Glomerular endothelial cell (primary cell): ENCODE data around the gene NFIA. TPM values are rescaled to one million over a fixed set of nuclear protein-coding genes. Genes with fewer than 3 reads are reported as not detected.
"Not testable (repeated sequence)": the region's sequence is repeated elsewhere in the genome, so short reads cannot be mapped to it uniquely, and the experiment has no call there.

ENCODE experiments used
- DNase-seq: peaks from one replicate; pipeline ENCODE4 v3.0.0-alpha.2; 2011; ENCODE audit warnings: low read depth, low spot score; ENCODE audit errors: extremely low read depth
- total RNA-seq: library from RNA; depleted of rRNA; stranded (reverse); fragments of >200 nt; gene quantifications from 2 replicates; pipeline ENCODE4 v1.2.3, GENCODE V29; 2015

Gene NFIA
- total RNA-seq, 1 donor from 2014 or later: 18.4 TPM

DNA sequence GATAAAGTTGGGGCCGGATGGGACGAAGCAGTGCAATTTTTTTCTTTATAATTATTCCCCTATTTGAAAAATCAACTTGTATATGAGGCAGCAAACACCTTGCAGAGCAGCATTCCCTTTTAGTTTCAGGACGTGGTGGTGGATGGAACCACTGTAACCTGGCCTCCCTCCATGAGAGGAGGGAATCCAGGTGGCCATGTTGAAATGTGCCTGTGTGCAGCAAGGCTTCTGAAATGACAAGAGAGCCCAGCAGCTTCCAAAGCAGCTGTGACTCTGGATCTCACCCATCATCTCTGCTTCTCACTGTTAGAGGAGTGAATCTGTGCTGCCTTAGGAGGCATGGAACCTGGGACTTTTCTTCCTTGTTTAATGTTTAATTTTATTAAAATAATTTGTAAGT, 42.3 kb downstream of the NFIA start:
- DNase-seq: no peak

DNA sequence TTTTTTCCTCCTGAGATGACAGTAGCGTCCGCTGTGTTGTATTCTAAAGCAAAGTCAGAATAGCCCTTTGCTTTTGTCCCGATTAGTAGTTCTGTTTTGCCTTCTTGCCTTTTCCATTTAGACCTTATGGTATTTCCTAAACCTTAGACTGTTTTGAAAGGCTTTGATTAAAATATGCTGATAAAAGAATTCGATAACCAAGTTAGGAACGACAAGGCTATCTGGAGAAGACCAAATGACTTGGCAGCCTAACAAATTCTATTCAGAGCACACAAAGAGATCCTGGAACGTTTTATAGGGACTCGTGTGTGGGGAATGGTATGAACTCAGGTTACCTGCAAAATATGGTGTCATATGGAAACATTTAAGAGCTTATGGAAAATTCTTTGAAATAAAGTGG, 42.9 kb downstream of the NFIA start:
- no peak for DNase-seq

DNA sequence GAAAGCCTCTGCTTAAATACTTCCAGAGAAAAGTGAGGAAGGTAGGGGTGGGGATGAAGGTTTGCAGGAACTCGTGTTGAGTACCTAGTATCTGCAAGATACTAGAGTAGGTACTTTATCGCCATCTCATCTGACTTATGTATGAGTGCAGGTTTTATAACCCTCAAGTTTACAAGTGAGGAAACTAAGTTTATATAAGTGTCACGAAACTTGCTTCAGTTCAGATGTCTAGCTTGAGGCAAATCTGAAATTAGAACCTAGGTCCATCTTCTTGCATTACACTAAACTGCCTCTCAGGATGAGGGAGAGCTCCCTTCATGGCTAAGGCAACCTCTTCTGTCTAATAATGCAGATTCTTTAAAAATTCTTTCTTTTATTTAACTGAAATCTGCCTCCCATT, 43.5 kb downstream of the NFIA start:
- DNase-seq: no peak

DNA sequence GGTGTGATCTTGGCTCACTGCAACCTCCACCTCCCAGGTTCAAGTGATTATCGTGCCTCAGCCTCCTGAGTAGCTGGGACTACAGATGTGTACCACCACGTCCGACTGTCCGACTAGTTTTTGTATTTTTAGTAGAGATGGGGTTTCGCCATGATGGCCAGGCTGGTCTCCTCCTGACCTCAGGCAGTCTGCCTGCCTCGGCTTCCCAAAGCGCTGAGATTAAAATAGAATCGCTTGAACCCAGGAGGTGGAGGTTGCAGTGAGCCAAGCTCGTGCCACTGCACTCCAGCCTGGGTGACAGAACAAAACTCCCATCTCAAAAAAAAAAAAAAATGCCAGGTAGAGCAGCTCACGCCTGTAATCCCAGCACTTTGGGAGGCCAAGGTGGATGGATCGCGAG, 44.5 kb downstream of the NFIA start:
- not testable (repeated sequence) for DNase-seq

DNA sequence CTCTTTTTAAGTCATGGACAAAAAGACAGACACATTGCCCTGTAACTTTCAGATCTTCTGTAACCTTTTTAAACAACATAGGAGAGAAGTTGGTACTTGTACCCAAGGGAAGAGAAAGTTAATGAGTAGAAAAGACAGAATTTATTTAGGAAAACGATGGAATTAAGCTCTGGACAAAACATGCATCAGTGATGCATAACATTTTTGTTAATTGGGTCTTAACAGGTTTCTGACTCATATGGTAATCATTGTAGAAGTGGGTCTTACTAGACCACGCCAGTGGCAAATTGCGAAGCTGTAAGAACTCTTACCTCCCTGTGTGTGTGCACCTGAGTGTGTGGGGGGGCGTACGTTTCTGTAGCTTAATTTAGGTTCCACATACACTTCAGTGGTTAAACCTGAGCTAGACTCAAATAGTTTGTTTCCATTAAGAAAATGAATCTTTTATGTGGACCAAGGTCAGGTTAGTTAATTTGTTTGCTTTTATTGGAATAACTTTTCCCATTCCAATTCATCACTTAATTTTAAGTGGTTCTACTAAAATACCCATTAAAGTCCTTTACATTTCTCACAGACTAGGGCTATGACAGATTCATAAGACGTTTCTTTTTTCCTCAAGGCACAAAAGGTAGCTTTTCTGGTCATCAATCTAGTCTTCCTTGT, 48.1 kb downstream of the NFIA start:
- no peak for DNase-seq

DNA sequence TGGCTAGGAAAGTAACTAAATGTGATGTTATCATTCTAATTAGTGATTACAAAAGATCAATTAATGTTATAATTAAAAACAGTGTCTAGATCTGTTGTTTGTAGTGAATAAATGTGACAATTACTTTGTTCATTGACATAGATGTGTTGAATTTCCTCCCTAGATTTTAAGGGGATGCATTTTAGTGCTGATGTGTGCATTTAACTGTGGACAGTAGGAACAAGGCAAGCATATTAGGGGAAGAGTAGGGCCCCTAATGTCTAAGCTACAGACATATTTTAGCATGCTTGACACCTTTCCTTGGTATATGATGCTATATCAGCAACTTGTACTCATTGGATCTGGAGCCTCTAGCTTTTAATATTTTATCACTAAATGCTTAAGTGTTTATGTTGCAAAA, 48.9 kb downstream of the NFIA start:
- DNase-seq: no peak

DNA sequence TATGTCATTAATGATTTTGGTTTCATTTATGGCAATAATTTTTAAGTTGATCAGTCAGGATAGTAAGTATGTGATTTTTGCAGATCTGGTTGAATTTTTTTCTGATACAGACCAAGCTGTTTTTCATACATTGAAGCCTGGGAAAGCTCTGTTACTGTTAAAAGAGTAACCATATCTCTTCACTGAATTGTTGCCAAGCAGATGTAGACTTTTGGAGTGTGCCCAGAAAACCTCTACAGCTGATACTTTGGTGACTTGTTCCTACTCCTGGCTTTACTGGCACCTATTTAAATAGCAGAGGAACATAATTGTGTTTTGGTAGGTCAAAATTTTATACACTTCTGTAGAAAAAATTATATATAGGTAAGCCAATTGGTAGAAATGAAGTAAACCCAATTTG, 49.4 kb downstream of the NFIA start:
- DNase-seq: no peak

DNA sequence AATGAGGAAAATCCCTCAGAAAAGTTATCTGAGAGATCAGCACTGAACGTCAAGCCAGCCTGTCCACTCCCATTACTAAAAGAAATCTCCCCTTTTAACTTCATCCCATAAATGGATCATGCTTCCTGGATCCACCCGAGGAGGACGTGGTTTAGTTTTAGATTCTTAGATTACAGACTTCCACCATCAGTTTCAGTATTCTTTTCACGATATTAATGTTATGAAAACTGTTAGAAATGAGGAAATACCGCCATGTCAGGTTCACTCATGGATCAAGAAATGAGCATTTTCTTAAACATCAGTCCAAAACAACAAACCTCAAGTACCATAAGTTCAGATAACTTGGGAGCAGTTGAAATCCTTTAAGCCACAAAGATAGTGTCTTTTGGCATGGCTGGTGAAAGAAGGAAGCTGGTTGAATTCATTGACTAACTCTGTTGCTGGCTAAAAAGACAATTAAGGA, 49.8 kb downstream of the NFIA start:
- DNase-seq: no peak

DNA sequence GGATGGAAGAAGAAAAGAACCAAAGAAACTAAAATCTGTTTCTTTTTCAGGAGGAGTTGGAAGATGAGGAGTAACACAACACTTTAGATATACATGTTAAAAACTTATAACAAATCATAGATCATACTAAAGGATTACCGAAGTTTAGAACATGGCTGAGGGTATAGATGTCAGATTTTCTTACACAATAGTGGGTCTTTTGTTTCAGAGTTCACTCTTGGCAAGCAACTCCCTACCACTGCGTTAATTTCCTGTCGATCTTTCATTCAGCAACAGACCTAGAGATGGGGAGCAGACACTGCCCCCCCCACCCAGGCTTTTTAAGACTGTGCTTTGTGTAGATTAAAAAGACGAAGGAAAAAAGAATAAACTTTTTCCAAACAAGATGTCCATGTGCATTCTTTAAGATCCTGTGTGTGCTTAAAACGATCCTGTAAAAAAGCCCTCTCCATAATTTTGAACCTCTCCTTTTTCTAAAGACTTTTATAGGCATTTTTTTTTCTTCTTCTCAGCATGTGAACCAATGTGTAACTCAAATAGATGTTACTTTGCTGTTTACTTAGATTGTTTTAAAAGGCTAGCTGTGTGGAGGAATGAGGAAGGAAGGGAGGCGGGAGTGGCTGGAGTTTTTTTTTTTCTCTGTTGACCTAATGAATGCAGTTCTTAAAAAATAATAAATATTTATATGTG, 50.4 kb downstream of the NFIA start:
- DNase-seq: no peak

DNA sequence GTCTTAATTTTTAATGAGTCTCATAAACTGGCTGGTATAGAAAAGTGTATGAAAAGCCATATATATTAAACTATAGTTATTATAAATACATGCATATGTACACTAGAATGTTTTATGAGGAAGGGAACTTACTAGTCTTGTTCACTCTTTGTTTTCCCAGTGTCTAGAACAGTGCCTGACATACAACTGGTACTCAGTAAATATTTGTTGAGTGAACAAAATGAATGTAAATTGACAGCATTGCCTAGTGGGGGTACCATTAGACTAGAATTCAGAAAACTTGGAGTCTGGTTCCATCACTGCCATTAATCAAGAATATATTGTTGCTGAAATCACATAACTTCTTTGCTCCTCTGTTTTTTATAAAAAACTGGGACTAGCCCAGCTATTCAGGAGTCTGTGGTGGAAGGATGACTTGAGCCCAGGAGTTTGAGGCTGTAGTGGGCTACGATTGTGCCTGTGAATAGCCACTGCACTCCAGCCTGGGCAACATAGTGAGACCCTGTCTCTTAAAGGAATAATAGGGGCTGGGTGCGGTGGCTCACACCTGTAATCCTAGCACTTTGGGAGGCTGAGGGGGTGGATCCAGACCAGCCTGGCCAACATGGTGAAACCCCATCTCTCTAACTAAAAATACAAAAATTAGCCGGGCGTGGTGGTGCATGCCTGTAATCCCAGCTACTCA, 51.1 kb downstream of the NFIA start:
- DNase-seq: no peak

DNA sequence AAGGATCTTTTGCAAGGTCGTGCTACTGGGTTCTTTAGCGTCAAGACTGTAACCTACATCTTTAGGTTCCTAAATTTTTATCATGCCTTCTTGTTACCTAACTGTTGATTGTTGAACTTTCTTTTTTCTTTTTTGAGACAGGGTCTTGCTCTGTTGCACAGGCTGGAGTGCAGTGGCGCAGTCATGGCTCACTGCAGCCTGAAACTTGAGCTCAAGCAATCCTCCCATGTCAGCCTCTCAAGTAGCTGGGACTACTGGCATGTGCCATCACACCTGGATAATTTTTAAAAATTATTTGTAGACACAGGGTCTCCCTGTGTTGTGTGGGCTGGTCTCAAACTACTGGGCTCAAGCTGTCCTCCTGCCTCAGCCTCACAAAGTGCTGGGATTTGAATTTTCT, 52.9 kb downstream of the NFIA start:
- DNase-seq: no peak

DNA sequence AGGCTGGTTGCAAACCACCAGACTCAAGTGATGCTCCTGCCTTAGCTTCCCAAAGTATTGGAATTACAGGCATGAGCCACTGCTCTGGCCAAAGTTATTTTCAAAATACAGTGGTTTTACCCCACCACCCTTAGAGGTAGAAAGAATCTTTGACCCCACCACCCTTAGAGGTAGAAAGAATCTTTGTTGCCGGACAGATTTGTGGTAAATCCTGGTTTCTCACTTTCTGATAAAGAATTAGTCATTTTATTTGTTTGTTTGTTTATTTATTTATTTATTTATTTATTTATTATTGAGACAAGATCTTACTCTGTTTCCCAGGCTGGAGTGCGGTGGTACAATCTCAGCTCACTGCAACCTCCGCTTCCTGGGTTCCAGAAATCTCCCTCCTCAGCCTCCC, 55.9 kb downstream of the NFIA start:
- no peak for DNase-seq

DNA sequence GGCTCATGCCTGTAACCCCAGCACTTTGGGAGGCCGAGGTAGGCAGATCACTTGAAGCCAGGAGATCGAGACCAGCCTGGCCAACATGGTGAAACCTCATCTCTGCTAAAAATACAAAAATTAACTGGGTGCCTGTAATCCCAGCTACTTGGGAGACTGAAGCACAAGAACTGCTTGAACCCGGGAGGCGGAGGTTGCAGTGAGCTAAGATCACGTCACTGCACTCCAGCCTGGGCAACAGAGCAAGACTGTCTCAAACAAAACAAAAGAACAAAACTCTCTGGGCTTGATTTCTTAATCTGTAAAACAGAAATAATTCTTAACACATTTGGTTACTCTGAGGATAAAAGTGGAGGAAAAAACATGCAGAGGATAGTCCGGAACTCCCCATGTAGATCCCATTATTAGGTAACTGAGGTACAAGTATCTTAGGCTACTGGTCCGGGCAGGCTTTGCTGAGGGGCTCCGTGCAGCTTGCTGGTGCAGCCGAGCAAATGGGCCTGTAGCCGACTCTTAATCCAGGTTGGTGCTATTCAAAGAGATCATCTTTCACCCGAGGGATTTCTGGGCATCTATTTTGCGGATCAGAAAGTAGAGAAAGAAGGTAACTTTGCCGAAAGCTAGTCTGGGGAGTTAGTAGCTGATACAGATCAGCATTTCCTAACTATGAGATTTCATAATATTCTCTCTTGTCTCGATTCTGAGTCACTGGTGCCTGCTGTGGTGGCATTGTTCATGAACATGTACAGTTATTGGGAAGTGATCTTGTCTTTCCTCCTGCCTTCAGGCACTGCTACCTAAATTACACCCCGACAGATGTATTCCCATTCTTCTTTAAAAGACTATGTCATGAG, 56.8 kb downstream of the NFIA start:
- no peak for DNase-seq

DNA sequence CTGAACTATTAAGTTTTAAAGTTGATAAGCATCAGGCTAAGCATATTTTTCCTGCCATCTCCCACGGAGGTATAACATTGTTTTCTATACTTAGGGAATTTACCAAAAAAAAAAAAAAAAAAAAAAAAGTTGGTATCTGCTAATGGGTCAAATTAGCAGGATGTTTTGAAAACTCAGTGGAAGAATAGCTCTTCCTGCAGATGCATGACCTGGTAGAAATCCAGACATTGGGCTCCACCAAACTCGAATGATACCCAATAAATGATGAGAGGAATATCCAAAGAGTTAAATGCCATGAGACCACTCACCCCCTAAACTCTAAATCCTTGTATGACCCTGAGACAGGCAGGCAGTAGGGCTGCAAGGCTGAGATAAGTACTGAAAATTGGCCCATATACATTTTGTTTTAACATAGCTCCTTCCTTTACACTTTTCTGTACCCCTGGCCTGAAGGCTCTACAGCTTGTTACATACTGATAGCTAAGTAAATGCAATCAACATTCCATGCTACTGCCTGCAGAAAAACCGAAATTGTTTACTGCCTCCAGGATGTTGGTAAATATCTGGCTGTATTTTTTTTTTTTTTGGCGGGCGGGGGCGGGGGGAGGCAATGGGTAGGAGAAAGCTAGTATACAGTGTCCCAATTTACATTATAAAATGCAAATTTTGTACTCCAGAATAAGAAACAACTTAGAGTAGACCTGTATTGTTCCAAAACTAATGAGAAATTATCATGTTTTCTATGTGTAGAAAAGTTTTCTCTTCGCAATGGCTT, 57.6 kb downstream of the NFIA start:
- DNase-seq: no peak

DNA sequence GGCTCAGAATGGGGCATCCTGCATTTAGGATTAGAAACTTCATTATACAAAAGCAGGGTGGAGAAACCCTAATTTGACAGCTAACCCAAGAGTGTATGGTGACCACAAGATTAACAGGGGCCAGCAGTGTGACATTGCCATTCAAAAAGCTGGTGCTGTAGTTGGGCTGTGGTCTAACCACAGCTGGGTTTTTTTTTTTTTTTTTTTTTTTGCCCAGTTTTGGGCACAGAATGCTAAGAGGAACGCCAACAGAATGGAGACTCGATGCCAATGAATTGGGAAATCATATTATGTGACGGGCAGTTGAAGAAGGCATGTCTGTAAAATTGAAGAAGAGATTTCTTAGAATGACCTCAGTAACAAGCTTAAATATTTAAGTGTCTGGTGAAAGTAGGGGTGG, 58.4 kb downstream of the NFIA start:
- DNase-seq: no peak

DNA sequence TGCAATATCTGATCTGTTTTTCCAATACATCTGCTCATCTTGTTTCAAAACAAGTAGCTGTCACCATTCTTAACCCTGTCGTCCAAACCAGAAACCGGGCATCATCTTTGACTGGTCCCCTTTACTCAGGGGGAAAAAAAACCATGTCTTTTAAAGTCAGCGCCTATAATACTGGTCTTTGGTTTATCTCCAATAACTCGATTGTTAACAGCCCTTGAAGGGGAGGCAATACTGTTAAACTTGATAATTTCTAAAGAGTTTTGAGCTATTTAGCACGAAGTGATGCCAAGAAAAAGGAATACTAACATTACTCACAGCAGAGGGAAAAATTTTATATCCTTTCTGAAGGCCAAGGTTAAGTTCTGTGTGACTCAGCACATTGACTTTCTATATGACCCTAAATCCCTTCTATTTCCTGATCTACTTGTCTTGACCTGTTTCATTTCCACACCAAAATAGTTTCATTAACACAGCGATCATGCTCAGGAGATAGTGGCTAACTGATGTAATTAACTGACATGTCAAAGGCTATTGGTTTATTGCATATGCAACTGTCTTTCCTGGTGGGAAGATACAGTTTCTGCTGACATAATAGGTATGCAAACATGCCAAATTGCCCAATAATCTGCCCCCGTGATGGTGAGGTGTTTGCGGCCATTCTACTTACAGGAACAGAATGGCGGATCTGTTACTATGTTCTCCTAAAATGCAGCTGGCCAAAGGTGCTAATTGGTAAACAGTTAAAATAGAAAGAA, 59.1 kb downstream of the NFIA start:
- DNase-seq: no peak

DNA sequence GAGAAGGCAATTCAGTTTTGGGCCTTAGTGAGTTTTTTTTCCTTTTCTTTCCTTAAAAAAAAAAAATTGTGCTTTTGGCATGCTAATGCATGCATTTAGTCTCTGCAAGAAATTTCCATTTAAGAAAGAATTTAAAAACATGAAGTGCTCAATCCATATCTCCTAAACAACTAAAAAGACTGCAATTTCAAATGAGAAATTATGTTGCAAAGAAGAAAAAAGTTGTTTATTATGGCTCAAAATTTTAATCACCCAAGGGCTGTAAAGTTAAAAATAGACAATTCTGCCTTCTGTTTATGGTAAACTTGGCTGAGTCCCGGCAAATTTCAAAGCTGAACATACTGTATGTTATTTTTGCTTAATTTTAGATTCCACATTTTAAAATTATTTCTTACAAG, 59.7 kb downstream of the NFIA start:
- DNase-seq: no peak

DNA sequence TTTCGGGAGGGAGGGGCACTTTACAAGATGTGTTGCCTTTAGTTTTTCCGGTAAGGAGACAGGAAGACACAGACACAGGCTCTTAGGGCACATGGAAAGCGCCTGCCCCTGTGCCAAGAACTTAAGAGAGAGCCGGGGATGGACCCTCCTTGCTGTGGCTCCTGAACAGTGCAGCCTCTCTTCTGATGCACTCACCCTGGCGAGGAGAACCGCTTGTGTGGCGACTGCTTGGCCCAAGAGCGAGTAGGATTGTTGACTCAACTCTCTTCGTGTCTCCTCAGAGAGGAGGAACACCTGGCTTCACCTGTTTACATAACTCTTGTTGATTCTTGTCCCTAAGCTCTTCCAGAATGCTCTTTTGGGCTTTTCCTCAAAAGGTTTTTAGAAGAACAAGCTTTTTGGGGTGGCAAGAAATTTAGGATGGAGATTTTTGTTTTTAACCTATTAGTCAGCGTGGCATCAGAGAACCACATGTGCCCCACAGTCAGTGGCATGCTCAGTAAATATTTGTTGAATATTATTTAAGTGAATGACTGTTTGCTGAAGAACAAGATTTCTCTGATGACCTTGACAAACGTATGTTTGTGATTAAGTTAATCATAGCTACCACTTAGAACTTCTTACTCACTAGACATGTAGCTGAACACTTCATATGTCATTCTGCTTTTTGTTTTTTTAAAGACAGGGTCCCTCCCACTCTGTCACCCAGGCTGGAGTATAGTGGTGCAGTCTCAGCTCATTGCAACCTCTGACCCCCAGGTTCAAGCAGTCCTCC, 60.6 kb downstream of the NFIA start:
- no peak for DNase-seq
